Liver (tissue), 9 donors: ENCODE data around the gene KLHL30. TPM values are rescaled to one million over a fixed set of nuclear protein-coding genes. Genes with fewer than 3 reads are reported as not detected.

ENCODE experiments used
- DNase-seq: peaks from one replicate; pipeline ENCODE4 v3.0.0-alpha.2; 2017; ENCODE audit warnings: low spot score
- H3K27ac ChIP-seq, 2 donors: one replicate each; pipeline ENCODE4 v1.7.0; 2013; ENCODE audit warnings: inconsistent platforms in 2 of 2, low read length in 2 of 2, control low read depth in 1 of 2, low read depth in 1 of 2, mild to moderate bottlenecking in 1 of 2
- H3K27me3 ChIP-seq, 4 donors: one replicate each; pipeline versions ENCODE4 v1.6.1 to v1.7.0; 2013; ENCODE audit warnings: low read length in 3 of 4, inconsistent platforms in 1 of 4, mild to moderate bottlenecking in 1 of 4, moderate library complexity in 1 of 4; ENCODE audit not compliant: control insufficient read depth in 4 of 4, insufficient read depth in 4 of 4
- H3K36me3 ChIP-seq, 4 donors: one replicate each; pipeline versions ENCODE4 v1.6.1 to v1.7.0; 2013; ENCODE audit warnings: low read length in 3 of 4, mild to moderate bottlenecking in 3 of 4, low read depth in 1 of 4, moderate library complexity in 1 of 4; ENCODE audit not compliant: control insufficient read depth in 4 of 4, insufficient read depth in 3 of 4
- H3K4me1 ChIP-seq, 4 donors: one replicate each; pipeline versions ENCODE4 v1.6.1 to v1.7.0; 2013; ENCODE audit warnings: low read length in 3 of 4, mild to moderate bottlenecking in 3 of 4, moderate library complexity in 1 of 4; ENCODE audit not compliant: control insufficient read depth in 4 of 4, insufficient read depth in 4 of 4
- H3K4me3 ChIP-seq, 3 donors: one replicate each; pipeline versions ENCODE4 v1.6.1 to v1.7.0; 2013; ENCODE audit warnings: low read length in 3 of 3, control low read depth in 1 of 3, low read depth in 1 of 3, mild to moderate bottlenecking in 1 of 3
- H3K9ac ChIP-seq, 2 donors: one replicate each; pipeline ENCODE4 v1.7.0; 2013; ENCODE audit warnings: low read length in 2 of 2, mild to moderate bottlenecking in 2 of 2, moderate library complexity in 2 of 2, control low read depth in 1 of 2, low read depth in 1 of 2
- H3K9me3 ChIP-seq, 4 donors: one replicate each; pipeline versions ENCODE4 v1.6.1 to v1.7.0; 2013; ENCODE audit warnings: low read length in 3 of 4; ENCODE audit not compliant: control insufficient read depth in 4 of 4
- ATF3 ChIP-seq: IDR thresholded peaks from 2 replicates; pipeline ENCODE4 v1.6.1; 2016; ENCODE audit warnings: antibody characterized with exemption
- EGR1 ChIP-seq, 2 donors: IDR thresholded peaks; 2 replicates each; pipeline ENCODE4 v1.6.1; 2016 to 2018; ENCODE audit warnings: antibody characterized with exemption in 2 of 2, low read depth in 2 of 2
- FOXA2 ChIP-seq: IDR thresholded peaks from 2 replicates; pipeline ENCODE4 v1.6.1; 2016; ENCODE audit warnings: antibody characterized with exemption
- GABPA ChIP-seq, 2 donors: IDR thresholded peaks in 1 of 2; conservative IDR thresholded peaks in 1 of 2; 2 replicates each; pipeline ENCODE4 v1.6.1; 2016; ENCODE audit warnings: antibody characterized with exemption in 2 of 2, mild to moderate bottlenecking in 1 of 2, moderate library complexity in 1 of 2
- HNF4A ChIP-seq, 2 donors: conservative IDR thresholded peaks; 2 replicates each; pipeline ENCODE4 v1.6.1; 2016; ENCODE audit warnings: antibody characterized with exemption in 2 of 2, mild to moderate bottlenecking in 2 of 2
- HNF4G ChIP-seq: IDR thresholded peaks from 2 replicates; pipeline ENCODE4 v1.6.1; 2016; ENCODE audit warnings: antibody characterized with exemption
- NR2F2 ChIP-seq: IDR thresholded peaks from 2 replicates; pipeline ENCODE4 v1.6.1; 2016; ENCODE audit warnings: antibody characterized with exemption
- RAD21 ChIP-seq, 2 donors: IDR thresholded peaks; 2 replicates each; pipeline ENCODE4 v1.6.1; 2016; ENCODE audit warnings: antibody characterized with exemption in 2 of 2, mild to moderate bottlenecking in 2 of 2
- REST ChIP-seq: IDR thresholded peaks from 2 replicates; pipeline ENCODE4 v1.6.1; 2016; ENCODE audit warnings: antibody characterized with exemption, mild to moderate bottlenecking
- RXRA ChIP-seq, 2 donors: IDR thresholded peaks; 2 replicates each; pipeline ENCODE4 v1.6.1; 2017 to 2018; ENCODE audit warnings: antibody characterized with exemption in 2 of 2, mild to moderate bottlenecking in 1 of 2
- SP1 ChIP-seq: IDR thresholded peaks from 2 replicates; pipeline ENCODE4 v1.6.1; 2018; ENCODE audit warnings: antibody characterized with exemption, mild to moderate bottlenecking
- TAF1 ChIP-seq: conservative IDR thresholded peaks from 2 replicates; pipeline ENCODE4 v1.6.1; 2016; ENCODE audit warnings: antibody characterized with exemption, mild to moderate bottlenecking
- YY1 ChIP-seq: IDR thresholded peaks from 2 replicates; pipeline ENCODE4 v1.6.1; 2016; ENCODE audit warnings: antibody characterized with exemption, mild to moderate bottlenecking
- WGBS: extraction: QIAGEN DNeasy Blood & Tissue Kit; methylation state at CpG from one replicate; pipeline ENCODE4 v1.1.7; 2013; 5-methylcytosine and 5-hydroxymethylcytosine counted together
- polyA plus RNA-seq, 2 donors: library from polyadenylated mRNA; stranded (reverse) in 1 of 2; unstranded in 1 of 2; fragments of 200-250 nt in 1 of 2; fragments of >200 nt in 1 of 2; fragmentation: Nextera tagmentation in 1 of 2; extraction: Ambion mirVana in 1 of 2; gene quantifications; one replicate each; pipeline versions ENCODE4 v1.2.1 to v1.2.3, GENCODE V29; 2013 to 2015
- total RNA-seq, 2 donors: library from RNA; depleted of rRNA; stranded (reverse); fragments of >200 nt; gene quantifications; one replicate each; pipeline ENCODE4 v1.2.3, GENCODE V29; 2014
- TF ChIP-seq, protein P1 (sequence below): IDR thresholded peaks from 2 replicates; pipeline ENCODE4 v1.6.1; 2016; ENCODE audit warnings: antibody characterized with exemption
- TF ChIP-seq, protein P2 (sequence below): IDR thresholded peaks from 2 replicates; pipeline ENCODE4 v1.6.1; 2016; ENCODE audit warnings: antibody characterized with exemption
- TF ChIP-seq, protein P3 (sequence below): fragments of 150-350 bp; IDR thresholded peaks from 2 replicates; pipeline ENCODE4 v1.5.1; 2017; ENCODE audit warnings: improper control_type of control experiment, low read depth, low read length; ENCODE audit not compliant: missing input control
- donor health status: healthy.
- donor health status: healthy.
- donor health status: healthy.
- donor health status: healthy.
- donor health status: healthy.

KLHL30 gene
- total and polyA plus RNA-seq, 4 donors, result 0.05 to 0.08 TPM; not detected in 2

DNA sequence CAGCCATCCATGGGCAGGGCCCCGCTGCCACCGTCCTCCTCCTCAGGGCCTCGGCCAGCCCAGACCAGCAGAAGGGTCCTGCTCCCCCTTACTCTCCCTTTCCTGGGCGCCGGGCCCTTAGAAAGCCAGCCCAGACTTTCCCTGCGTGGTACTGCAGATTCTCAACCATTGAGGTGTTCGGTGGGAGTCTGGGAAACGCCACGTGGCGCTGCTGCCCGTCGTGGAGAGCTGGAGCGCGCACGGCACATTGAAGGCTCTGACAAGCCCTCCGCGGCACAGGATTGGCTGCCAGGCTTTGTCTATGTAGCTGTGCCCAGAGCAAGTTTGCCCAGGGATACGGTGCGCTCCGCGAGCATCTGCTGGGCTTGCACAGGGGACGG lies 10.4 kb upstream of the KLHL30 start:
- Histone ChIP-seq H3K4me3 (no peak overlapping the region), H3K9ac (no peak overlapping the region), H3K27me3 (no peaks in the 10 kb centered on the region), H3K27ac (no peak overlapping the region), H3K9me3 (no peaks in the 10 kb centered on the region), H3K4me1 (no peaks in the 10 kb centered on the region), H3K36me3 (no peaks in the 10 kb centered on the region)
- WGBS, result 92% methylated on average over 22 of the region's 22 CpGs
- TF ChIP-seq EGR1 (IDR thresholded peaks at IDR 0.05; ENCODE audit: low read depth in 2 of 2) (no peak), RXRA (IDR thresholded peaks at IDR 0.05) (no peak), GABPA (IDR thresholded peaks at IDR 0.05 in 1 of 2, conservative IDR thresholded peaks at IDR 0.05 in 1 of 2) (no peak), REST (no peak), HNF4G (no peak), HNF4A (conservative IDR thresholded peaks at IDR 0.05) (no peak), RAD21 (IDR thresholded peaks at IDR 0.05) (no peak), NR2F2 (no peak), ATF3 (no peak)
- TF ChIP-seq, protein P1, sequence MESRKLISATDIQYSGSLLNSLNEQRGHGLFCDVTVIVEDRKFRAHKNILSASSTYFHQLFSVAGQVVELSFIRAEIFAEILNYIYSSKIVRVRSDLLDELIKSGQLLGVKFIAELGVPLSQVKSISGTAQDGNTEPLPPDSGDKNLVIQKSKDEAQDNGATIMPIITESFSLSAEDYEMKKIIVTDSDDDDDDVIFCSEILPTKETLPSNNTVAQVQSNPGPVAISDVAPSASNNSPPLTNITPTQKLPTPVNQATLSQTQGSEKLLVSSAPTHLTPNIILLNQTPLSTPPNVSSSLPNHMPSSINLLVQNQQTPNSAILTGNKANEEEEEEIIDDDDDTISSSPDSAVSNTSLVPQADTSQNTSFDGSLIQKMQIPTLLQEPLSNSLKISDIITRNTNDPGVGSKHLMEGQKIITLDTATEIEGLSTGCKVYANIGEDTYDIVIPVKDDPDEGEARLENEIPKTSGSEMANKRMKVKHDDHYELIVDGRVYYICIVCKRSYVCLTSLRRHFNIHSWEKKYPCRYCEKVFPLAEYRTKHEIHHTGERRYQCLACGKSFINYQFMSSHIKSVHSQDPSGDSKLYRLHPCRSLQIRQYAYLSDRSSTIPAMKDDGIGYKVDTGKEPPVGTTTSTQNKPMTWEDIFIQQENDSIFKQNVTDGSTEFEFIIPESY, result no peak
- TF ChIP-seq, protein P2, sequence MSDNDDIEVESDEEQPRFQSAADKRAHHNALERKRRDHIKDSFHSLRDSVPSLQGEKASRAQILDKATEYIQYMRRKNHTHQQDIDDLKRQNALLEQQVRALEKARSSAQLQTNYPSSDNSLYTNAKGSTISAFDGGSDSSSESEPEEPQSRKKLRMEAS, result no peak
- no peak for DNase-seq

GRCh38 chr2:238128534-238129001 lies 9.9 kb upstream of the KLHL30 start:
- H3K27ac ChIP-seq, result no peak overlapping the region
- 82% methylated on average over 30 of the region's 30 CpGs for WGBS
- no peak for DNase-seq
- H3K9ac ChIP-seq, result no peak overlapping the region
- no peaks in the 10 kb centered on the region for H3K27me3 ChIP-seq
- no peaks in the 10 kb centered on the region for H3K36me3 ChIP-seq
- H3K4me1 ChIP-seq, result no peaks in the 10 kb centered on the region
- H3K9me3 ChIP-seq, result no peaks in the 10 kb centered on the region
- no peak overlapping the region for H3K4me3 ChIP-seq
- TF ChIP-seq, protein P2, result no peak
- TF ChIP-seq, protein P3, sequence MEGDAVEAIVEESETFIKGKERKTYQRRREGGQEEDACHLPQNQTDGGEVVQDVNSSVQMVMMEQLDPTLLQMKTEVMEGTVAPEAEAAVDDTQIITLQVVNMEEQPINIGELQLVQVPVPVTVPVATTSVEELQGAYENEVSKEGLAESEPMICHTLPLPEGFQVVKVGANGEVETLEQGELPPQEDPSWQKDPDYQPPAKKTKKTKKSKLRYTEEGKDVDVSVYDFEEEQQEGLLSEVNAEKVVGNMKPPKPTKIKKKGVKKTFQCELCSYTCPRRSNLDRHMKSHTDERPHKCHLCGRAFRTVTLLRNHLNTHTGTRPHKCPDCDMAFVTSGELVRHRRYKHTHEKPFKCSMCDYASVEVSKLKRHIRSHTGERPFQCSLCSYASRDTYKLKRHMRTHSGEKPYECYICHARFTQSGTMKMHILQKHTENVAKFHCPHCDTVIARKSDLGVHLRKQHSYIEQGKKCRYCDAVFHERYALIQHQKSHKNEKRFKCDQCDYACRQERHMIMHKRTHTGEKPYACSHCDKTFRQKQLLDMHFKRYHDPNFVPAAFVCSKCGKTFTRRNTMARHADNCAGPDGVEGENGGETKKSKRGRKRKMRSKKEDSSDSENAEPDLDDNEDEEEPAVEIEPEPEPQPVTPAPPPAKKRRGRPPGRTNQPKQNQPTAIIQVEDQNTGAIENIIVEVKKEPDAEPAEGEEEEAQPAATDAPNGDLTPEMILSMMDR, result no peak
- no peak for TF ChIP-seq RXRA (IDR thresholded peaks at IDR 0.05)
- no peak for TF ChIP-seq GABPA (IDR thresholded peaks at IDR 0.05 in 1 of 2, conservative IDR thresholded peaks at IDR 0.05 in 1 of 2)
- TF ChIP-seq HNF4A (conservative IDR thresholded peaks at IDR 0.05), result no peak
- TF ChIP-seq EGR1 (IDR thresholded peaks at IDR 0.05; ENCODE audit: low read depth in 2 of 2), result no peak
- no peak for TF ChIP-seq REST
- TF ChIP-seq HNF4G, result no peak
- TF ChIP-seq TAF1, result no peak
- TF ChIP-seq RAD21 (IDR thresholded peaks at IDR 0.05), result no peak
- TF ChIP-seq SP1, result no peak
- no peak for TF ChIP-seq ATF3
- no peak for TF ChIP-seq FOXA2
- TF ChIP-seq, protein P1, result no peak
- no peak for TF ChIP-seq NR2F2
- TF ChIP-seq YY1, result no peak
